Activated CD4-positive, alpha-beta T cell treated with anti-CD3 and anti-CD28 coated beads, Interleukin-2, amount 50 U/mL, for 24 hours (primary cell): ENCODE results near the gene TBC1D5.
"Not testable (repeated sequence)": the region's sequence is repeated elsewhere in the genome, so short reads cannot be mapped to it uniquely, and the experiment has no call there.

Source experiments
- DNase-seq, 2 donors: peaks; one replicate each; pipeline ENCODE4 v3.0.0-alpha.2; 2020; ENCODE audit warnings: low read depth in 1 of 2, low spot score in 1 of 2

TBC1D5 gene

DNA sequence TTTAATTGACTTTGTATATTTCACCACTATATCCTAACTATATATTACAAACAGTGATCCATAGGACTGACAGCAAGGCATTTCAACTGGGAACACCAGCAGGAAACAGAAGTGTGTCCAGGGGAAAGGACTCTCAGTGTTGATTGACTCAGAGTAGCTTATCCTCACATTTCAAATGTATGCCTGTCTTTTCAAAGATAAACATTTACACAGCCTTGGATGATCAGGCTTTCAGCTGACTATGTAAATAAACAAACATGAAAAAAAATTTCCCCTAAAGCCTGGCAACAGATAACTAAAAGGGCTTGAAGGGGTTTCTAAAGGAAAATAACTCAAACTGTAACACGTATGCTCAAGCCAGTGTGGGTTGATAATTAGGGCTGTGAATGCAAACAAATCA, 321.8 kb downstream of the TBC1D5 start:
- DNase-seq: no peak

DNA sequence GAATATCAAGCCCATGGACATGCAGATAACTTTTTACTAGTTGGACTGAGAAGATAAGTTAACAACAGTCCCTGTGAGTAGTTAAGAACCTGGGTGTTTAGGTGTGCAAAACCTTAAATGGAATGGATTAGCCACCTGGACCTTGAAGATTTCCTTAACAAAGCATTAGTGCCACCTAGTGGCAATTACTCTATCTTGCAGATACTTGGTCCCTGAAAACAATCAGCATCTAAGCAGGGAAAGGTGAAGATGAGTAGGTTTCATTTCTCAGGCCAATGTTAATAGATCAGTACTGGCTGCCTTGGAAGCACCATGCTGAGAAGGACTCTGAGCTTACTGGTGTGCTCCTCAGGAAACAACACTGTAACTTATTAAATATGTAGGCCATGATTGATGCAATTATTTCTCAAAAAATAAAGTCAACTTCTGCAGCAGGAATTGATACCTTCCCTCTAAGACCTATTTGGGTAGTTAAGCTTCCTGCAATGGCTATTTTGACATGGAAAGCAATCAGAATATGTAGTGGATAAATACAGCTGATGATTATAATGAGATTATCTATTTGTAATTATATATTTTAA, 329.4 kb downstream of the TBC1D5 start:
- peak in 1 of 2 donors; percentile 11 for DNase-seq

DNA sequence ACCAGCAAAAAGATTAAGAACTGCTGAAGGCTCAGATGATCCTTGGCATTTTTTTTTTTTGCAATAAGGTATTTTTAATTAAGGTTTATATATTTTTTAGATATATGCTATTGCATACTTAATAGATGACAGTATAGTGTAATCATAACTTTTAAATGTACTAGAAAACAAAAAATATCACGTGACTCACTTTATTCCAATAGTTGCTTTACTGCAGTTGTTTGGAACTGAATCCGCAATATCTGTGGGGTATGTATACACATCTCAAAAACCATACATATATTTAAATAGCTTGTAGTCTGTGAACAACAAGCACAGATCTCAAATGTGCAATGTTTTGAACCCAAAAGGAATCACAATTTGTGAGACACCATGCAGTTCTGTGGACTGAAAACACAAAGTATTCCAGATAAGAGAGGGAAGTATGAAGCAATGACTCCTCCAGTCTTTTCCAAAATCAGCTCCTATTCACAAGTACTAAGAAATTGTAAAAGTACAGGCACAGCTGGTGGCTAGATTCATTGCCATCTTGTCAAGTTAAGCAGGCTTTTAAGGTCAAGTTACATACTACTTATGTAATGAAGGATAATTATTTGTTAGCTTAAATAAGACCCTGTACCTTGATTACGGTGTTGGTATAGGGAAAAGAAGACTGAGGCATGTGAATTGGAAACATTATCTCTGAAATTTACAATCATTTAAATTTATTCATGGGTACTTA, 331.1 kb downstream of the TBC1D5 start:
- no peak for DNase-seq

DNA sequence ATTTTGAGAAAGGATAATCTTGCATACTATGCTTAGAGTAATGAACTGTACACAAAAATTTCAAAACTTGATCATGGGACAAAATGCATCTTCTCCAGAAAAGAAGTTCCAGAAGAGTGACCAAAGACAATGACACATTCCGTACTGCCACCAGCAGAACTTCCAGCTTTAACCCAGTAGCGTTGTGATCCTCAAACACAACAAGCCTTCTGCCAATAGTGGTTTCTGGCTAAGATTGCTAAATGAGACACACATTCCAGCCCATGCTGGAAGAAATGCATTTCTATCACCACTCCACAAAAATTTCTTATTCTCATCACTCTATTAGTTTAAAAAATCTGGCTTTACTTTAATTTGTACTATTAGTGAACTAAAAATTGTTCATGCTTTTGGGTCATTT, 334.9 kb downstream of the TBC1D5 start:
- no peak for DNase-seq

DNA sequence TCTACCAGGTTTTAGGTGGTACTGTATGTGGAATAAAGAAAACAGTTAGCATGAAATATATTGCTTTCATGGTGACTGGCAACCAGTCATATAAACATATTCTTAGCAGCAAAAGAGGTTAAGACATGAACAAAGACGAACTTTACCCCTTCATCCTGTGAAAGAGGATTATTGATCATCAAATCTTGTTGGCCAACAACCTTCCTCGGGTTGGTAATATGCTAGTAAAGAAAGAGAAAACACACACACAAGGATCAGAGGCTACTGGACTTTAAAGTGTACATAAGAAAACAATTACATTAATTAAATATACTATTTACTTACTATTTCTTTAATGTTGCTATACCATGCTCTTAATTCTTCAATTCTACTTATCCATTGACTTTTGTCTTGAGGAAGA, 337.9 kb downstream of the TBC1D5 start:
- DNase-seq: no peak

DNA sequence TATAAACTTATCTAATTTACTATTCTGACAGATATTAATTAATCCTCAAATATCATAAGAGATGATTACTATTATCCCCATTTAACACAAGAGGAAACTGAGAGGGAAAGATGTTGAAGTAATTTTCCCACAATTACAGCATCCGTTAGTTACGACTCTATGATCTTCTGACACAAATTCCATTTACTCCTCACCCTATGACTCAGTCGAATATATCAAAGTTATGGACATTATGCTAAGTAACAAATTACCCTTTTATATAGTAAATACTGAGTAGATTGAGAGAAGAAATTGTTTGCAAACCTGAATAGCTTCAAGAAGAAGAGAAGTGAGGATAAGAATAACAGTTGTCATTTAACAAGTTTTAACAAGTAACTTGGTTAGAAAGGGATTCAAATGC, 340.0 kb downstream of the TBC1D5 start:
- no peak for DNase-seq

DNA sequence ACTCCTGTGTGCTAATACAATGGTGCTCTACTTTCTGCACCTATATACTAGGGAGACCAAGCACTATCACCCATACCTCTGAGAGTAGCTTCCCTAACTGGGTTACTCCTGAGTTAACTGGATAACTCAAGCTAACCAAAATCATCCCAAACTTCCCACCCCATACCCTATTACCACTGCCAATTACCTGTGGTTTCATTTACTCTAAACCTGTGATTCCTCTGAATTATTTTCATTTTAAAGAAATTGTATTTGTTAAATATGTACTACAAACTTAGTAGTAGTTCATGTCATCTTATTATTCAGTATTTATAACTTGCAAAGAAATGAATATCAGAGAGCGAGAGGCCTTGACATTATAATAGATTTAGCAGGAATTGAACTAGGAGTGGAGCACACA, 340.5 kb downstream of the TBC1D5 start:
- no peak for DNase-seq

DNA sequence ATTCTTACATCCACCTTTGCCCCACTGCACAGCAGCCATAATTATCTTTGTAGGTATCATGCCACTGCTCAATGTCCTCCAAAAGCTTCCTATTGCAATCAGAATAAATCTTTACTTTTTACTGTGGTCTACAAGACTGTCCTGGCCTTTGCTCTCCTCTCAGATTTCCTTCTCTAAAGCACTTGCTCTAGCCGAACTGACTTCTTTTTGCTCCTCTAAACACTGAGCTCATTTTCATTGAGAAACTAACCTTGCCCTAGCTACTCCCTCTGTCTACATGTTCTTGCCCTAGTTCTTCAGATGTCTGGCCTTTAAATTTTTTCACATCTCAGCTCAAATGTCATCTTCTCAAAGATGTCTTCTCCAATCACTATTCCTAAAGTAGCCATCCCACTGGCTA, 342.8 kb downstream of the TBC1D5 start:
- DNase-seq: no peak

DNA sequence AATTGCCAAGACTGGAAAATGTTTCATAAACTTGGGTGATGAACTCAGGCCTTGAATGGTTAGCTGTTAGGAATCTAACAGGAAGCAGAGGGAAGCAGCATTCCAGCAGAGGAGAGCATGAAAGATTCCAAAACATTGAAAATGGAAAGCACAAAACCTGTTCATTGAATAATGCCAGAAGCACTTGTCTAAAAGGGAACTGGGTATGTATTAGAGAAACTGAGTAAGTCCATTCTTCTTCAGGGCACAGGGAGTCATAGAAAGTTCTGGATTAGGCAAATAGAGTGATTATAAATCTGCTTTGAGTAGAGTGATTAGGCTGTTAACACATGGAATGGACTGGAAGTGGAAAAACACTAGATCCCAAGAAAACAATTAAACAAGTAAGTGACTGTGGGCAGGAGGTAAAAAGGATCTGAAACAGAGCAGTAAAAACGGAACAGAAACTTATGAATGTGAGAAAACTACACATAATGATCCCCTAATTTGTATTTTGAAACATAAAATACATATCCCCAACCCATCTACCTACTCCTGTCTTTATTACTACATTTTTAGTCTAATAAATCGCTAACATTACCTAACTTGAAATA, 343.4 kb downstream of the TBC1D5 start:
- no peak for DNase-seq

DNA sequence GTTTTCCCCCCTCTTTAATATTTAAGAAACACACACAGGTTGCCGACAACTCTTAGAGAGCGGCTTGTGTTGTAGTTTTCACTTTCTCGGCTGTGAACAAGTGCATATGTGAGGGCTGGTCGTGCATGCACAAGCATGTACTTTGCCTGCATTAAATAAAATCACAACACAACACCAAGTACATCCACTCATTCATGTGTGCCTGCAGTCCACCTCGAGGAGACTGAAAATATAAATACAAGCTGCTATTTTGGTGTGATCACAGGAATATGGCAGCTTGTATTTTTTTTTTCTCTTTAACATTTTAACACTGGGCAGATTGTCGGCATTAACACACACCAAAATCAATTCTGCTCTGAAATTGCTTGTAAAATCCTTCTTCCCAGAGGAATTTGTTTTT, 346.4 kb downstream of the TBC1D5 start:
- DNase-seq: no peak

DNA sequence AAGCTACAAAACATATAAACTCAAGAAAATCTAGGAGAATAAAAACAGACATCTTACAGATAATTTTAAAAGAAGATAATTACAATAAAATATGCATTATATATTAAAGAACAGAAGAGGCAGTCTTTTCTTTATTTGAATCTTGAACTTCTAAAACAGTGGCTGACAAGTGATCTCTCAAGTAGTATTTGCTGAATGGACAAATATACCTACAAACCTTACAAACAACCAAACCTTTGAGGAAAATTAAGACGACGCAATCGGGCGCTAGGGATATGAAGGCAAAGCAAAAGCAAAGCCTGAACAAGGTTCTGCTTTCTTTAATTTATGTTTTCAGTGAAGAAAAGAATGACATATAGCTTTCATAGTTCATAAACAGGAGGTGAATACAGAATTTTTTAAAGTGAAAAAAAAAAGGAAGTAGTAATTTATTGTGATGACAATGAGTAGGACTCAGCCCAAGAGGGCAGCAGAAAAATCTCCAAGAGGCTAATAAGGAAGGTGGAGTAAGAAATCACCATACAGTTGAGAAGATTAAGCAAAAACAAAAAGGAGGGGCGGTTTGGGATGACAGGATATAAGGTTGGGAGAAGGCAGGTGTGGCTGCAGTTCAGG, 347.8 kb downstream of the TBC1D5 start:
- no peak for DNase-seq

DNA sequence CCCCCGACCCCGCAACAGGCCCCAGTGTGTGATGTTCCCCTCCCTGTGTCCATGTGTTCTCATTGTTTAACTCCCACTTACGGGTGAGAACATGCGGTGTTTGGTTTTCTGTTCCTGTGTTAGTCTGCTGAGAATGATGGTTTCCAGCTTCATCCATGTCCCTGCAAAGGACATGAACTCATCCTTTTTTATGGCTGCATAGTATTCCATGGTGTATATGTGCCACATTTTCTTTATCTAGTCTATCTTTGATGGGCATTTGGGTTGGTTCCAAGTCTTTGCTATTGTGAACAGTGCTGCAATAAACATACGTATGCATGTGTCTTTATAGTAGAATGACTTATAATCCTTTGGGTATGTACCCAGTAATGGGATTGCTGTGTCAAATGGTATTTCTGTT, 349.9 kb downstream of the TBC1D5 start:
- not testable (repeated sequence) for DNase-seq

DNA sequence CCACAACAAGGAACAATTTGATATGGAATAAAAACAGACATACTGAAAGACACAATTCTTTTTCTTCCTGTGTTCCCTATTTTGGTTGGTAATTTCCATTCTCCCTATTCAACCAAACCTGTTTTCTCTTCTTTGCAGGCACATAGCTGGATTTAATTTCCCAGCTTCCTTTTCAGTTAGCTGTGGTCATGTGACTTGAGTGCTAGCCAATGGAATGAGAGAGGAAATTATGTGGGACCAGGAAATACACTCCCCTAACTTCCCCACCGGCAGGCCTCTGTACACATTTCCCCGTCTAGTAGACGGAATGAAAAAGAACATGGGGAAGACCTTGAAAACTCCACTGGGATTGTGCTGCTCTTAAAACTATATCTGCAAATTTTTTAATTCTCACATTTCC, 351.6 kb downstream of the TBC1D5 start:
- DNase-seq: no peak

DNA sequence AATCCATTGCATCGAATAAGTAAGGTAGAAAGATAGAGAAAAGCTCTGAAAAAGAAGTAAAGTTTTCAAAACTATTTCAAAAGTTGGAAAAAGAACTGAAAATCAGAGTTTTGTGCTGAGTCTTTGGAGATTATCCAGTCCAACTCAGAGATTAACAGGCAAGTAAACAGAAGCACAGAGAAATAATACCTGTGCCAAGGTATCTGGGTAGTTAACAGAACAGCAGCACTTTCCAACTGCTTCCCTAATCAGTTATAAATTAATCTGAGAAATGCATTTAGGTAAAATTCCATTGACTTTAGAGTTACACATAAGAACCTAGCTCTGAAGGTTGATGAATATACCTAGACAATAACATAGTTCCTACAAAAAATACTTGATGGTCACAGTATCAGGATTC, 355.3 kb downstream of the TBC1D5 start:
- DNase-seq: no peak

DNA sequence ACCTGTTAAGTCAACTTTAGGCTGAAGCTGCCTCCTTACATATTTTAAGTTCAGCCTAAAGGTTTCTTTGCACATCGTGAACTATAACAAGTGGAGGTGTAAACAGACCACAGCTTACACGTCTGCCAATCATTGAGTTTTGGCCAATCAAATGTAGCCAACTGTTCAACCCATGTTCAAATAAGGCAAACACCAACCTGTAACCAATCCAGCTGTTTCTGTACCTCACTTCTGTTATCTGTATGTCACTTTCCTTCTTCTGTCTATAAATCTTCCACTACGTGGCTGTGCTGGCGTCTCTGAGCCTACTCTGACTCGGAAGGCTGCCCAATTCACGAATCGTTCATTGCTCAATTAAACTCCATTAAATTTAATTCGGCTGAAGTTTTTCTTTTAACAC, 356.0 kb downstream of the TBC1D5 start:
- DNase-seq: no peak

DNA sequence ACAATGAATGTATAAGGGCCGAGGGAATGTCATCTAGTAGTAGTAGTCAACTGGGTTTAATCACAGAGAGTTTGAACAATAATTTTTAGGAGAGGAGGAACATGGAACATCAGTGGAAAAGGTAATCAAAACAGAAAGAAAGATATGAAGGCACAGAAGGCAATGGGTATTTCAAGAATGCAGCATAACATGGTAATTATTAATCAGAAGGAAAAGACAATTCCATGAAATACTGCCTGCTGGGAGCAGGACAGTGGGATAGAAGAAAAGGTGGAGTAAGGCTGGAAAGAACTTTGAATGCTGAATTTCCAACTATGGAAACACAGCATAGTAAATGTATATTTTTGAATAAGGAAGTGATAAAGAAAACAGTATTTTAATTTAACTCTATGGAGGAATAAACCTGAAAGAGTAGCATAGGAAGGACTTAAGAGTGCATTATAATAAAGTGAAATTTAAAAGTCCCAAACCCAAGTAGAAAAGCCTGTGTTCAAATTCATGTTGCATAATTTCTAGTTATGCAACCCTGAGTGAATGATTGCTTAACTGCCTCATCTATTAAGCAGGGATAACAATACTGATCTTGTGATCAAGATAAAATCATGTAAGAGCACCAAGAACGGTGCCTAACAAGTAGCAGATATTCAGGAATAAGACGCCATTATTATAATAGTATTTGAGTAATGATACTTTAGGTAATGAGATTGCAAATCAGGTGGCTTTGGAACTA, 357.7 kb downstream of the TBC1D5 start:
- no peak for DNase-seq

DNA sequence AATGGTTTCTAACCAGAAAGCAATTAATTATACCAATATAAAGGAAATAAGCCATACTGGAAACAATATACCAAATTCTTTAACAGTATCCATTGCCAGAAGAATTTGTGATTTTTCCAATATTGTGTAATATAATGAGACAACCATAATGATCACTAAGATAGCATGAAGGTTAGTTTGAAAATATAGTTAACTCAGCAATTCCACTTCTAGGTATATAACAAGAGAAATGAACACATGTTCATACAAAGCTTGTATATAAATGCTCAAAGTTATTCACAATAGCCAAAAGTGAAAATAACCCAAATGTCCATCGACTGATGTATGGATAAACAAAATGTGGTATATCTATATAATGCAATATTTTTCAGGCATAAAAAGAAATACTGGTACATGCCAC, 369.1 kb downstream of the TBC1D5 start:
- no peak for DNase-seq

DNA sequence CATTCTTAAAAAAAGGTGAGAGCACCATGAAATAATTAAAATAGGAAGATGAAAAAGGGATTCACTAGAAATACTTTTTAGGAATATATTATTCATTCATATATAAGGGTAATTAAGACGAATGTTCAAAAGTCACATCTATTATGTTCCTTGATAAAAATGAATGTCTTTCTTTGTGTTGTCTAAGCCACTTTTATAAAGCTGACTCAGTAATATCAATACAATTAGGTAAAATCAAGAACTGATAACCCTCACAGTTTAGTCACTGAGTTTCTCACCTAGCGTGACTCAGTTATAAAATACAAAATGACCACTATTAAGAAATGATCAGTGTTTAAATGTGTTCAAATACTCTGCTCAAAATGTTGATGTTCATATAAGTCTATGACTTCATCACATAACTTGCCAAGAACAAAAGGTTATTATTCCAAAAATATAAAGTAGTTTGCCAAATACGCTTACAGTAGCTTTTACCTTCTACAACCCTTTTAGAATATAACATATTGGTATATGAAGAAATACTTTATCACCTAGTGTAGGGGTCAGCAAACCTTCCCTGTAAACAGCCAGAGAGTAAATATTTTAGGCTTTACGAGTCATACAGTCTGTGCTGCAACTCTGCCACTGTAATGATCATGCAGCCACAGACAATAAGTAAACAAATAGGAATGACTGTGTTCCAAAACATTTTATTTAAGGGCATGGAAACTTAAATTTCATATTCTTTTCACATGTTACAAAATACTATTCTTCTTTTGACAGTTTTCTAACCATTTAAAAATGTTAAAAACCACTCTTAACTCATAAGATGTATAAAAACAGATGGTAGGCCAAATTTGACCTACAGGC, 369.8 kb downstream of the TBC1D5 start:
- no peak for DNase-seq

DNA sequence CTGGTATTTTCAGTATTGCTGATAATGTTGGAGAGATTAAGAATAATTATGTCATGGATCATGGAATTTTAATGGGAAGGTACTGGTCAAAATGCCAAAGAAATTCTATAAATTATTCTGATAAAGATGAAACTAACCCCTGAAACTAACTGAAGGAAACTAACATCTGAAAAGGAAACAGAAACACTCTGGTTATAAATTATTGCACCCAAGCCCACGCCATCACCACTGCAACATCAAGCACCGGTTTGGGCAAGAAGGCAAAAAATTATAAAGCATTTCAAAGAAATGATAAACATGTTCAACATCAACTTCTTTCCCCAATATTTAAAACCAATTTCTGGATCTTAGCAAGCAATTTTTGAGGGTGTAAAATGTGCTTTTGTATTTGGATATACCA, 372.5 kb downstream of the TBC1D5 start:
- no peak for DNase-seq

DNA sequence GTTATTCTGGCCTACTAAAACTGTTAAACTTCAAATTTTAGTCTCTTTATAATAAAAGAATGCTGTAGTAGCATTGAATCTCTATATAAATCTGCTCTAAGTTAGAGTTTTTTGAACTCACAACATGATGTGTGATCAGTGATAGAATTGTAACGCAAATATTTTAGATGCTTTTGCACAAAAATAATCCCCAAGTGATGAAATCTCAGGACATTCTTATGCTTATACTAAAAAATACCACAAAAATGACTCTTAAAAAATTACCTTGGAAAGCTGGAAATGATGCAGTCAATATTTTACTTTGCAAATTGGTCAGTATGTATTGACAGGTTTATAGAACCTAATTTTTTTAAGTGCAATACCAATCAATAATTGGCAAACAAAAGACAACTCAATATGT, 375.3 kb downstream of the TBC1D5 start:
- DNase-seq: no peak

DNA sequence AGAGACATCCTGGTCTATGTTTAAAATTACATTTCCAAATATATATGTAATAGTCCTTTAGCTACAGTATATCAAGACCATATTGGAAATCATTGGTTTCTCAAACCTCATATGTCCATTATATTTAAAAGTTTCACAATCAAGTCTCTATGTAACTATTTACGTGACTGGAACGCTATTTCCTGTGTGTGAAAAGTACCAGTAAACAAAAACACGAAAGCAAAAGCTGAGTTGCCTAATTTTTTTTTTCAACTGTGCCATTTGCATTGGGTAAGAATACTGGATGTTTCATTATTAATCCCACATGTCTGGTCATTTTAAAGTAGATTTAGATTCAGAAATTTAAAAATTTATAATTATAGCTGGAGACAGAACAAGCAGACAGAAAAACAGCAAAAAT, 381.4 kb downstream of the TBC1D5 start:
- no peak for DNase-seq
